Activated CD4-positive, alpha-beta T cell treated with anti-CD3 and anti-CD28 coated beads for 36 hours (primary cell): ENCODE measurements around the gene SLC35E3. TPM values are rescaled to one million over a fixed set of nuclear protein-coding genes. Genes with fewer than 3 reads are reported as not detected.
"Not testable (repeated sequence)": the region's sequence is repeated elsewhere in the genome, so short reads cannot be mapped to it uniquely, and the experiment has no call there.

Source experiments
- ATAC-seq: fragments of 200-7000 bp; cut with Tn5 transposase; one replicate; pipeline ENCODE4 v1.10.0; 2021; ENCODE audit warnings: mild to moderate bottlenecking, moderate library complexity
- CTCF ChIA-PET: fragments of 350-600 bp; sonication (Branson Sonifier 250); formaldehyde crosslinking; loops from one replicate; lab custom pipeline; 2021; ENCODE audit warnings: antibody characterized with exemption; lab: Charles Lee
- POLR2A ChIA-PET: fragments of 350-600 bp; sonication (Branson Sonifier 250); formaldehyde crosslinking; loops from one replicate; lab custom pipeline; 2021; ENCODE audit warnings: antibody characterized with exemption, inconsistent platforms; lab: Charles Lee
- DNase-seq: peaks from one replicate; pipeline ENCODE4 v3.0.0-alpha.2; 2020
- H3K27ac Mint-ChIP-seq: one replicate; pipeline ENCODE4 v1.8.0; 2021; ENCODE audit warnings: mixed read lengths
- H3K27me3 Mint-ChIP-seq: one replicate; pipeline ENCODE4 v1.8.0; 2021; ENCODE audit warnings: mixed read lengths
- H3K36me3 Mint-ChIP-seq: one replicate; pipeline ENCODE4 v1.8.0; 2021; ENCODE audit warnings: low read depth, mixed read lengths
- H3K4me1 Mint-ChIP-seq: one replicate; pipeline ENCODE4 v1.8.0; 2021; ENCODE audit warnings: mixed read lengths
- H3K4me3 Mint-ChIP-seq: one replicate; pipeline ENCODE4 v1.8.0; 2021; ENCODE audit warnings: mild to moderate bottlenecking, moderate library complexity, mixed read lengths
- H3K9me3 Mint-ChIP-seq: one replicate; pipeline ENCODE4 v1.8.0; 2021; ENCODE audit warnings: low read depth, mixed read lengths
- intact Hi-C, 2 experiments: fragments of 100-400 bp; cut with DNase I in 1 of 2; cut with micrococcal nuclease in 1 of 2; formaldehyde crosslinking; loops; one replicate each; pipeline versions ENCODE4 v1.14.2 to v1.15.1; 2022 to 2024; cut with DNase I, micrococcal nuclease
- total RNA-seq, 2 experiments: library from RNA; stranded (reverse); gene quantifications; one replicate each; pipeline ENCODE4 v1.2.3, GENCODE V29; 2021

The SLC35E3 gene
- total RNA-seq, 2 experiments from 2014 or later = 3.5 to 5.1 TPM

DNA sequence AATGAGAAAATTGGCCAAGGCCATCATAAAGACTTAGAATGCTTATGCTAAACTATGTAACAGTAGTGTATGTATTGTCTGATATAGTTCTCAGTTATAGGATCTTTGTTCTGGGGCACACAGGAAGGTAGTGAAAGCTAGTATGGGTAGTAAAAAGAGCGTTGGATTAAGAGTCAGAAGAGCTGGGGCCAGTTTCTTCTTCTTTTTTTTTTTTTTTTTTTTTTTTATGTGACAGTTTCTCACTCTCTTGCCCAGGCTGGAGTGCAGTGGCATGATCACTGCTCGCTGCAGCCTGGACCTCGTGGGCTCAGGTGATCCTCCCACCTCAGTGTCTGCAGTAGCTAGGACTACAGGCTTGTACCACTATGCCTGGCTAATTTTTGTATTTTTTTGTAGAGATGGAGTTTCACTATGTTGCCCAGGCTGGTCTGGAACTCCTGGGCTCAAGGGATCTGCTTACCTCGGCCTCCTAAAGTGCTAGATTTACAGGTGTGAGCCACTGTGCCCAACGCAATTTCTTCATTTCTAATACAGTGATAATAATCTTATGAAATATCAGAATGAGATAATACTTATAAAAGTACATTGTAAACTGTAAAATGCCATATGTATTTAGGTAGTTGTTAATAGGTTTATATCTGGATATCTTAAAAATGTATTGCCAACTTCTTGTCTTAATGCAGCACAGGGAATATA lies 69.4 kb downstream of the SLC35E3 start:
- POLR2A ChIA-PET = interaction anchor here (0.7 kb wide), 1 partner anchor 696 kb away, joined by 6 read pairs; no protein-coding TSS in a partner anchor
- no peak overlapping the region for H3K4me3 Mint-ChIP-seq

DNA sequence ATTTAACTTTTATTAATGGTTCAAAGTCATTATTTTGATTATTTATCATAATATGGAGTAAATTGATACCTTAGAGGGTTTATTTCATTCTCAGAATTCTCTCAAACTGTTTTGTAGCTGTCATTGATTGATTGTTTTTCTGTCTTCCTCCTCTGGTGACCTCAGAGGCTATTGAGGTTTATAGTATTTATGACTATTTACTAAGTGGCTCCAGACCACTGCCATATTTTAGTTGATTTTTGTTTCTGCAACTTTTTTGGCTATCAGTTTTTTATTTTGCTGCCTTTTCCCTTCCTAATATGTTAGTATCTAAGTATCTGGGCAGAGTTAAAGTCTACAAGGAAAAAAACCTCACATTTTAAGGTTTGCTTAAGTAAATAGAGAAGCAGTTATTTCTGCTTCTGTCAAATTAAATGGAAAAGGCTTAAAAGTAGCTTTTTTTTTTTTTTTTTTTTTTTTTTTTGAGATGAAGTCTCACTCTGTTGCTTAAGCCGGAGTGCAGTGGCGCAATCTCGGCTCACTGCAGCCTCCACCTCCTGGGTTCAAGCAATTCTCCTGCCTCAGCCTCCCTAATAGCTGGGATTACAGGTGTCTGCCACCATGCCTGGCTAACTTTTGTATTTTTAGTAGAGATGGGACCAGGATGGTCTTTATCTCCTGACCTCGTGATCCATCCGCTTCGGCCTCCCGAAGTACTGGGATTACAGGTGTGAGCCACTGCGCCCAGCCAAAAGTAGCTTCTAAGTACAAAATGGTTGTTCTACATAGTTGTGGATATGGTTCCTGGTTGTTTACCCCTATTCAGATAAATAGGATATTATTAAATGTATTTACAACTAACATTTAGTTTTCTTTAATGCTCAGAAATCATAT lies 70.2 kb downstream of the SLC35E3 start:
- no peak for ATAC-seq
- Mint-ChIP-seq H3K4me1 (peaks cover 36% of the 10 kb centered on the region), H3K27me3 (no peaks in the 10 kb centered on the region), H3K27ac (no peak overlapping the region), H3K9me3 (no peaks in the 10 kb centered on the region), H3K36me3 (peaks cover 61% of the 10 kb centered on the region), H3K4me3 (no peak overlapping the region)
- ChIA-PET POLR2A (interaction anchor here (0.7 kb wide), 1 partner anchor 697 kb away, joined by 6 read pairs; no protein-coding TSS in a partner anchor), CTCF (interaction anchor here (0.6 to 3.2 kb wide), 3 partner anchors 14 to 152 kb away, joined by 3 to 17 read pairs (median 4); no protein-coding TSS in a partner anchor)
- intact Hi-C loops = loop anchor here in 1 of 2 experiments (10.0 kb wide), 1 partner anchor 769 kb away; the partner anchor contains the start of gene CCT2
- DNase-seq = no peak

More for the DNA sequence above, 69.4 kb downstream of the SLC35E3 start:
- intact Hi-C loops = loop anchor here in 1 of 2 experiments (10.0 kb wide), 1 partner anchor 769 kb away; the partner anchor contains the start of gene CCT2
- H3K4me1 Mint-ChIP-seq = peaks cover 41% of the 10 kb centered on the region
- no peak for DNase-seq
- H3K9me3 Mint-ChIP-seq = no peaks in the 10 kb centered on the region
- no peaks in the 10 kb centered on the region for H3K27me3 Mint-ChIP-seq
- peak overlapping the region; percentile 48 for H3K27ac Mint-ChIP-seq
- peaks cover 62% of the 10 kb centered on the region for H3K36me3 Mint-ChIP-seq
- CTCF ChIA-PET = interaction anchor here (3.1 to 3.2 kb wide), 2 partner anchors 14 to 15 kb away, joined by 17 to 27 read pairs; no protein-coding TSS in a partner anchor
- no peak for ATAC-seq

DNA sequence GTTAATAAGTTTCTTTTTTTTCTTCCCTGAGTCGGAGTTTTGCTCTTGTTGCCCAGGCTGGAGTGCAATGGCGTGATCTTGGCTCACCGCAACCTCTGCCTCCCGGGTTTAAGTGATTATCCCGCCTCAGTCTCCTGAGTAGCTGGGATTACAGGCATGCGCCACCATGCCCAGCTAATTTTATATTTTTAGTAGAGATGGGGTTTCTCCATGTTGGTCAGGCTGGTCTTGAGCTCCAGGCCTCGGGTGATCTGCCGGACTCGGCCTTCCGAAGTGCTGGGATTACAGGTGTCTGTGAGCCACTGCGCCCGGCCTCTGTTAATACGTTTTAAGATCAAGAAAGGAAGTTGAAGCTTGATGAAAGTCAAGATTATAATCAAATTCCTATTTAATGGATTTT lies 73.5 kb downstream of the SLC35E3 start:
- H3K27me3 Mint-ChIP-seq, ATAC-seq, POLR2A ChIA-PET, H3K9me3 Mint-ChIP-seq, H3K4me3 Mint-ChIP-seq, H3K27ac Mint-ChIP-seq, DNase-seq: not testable (repeated sequence)
- CTCF ChIA-PET = interaction anchor here (0.5 to 2.7 kb wide), 7 partner anchors 9 to 251 kb away, joined by 3 to 16 read pairs (median 3); partner anchors contain the start of gene MDM2
- intact Hi-C loops = loop anchor here in 1 of 2 experiments (10.0 kb wide), 1 partner anchor 765 kb away; the partner anchor contains the start of gene CCT2
- Mint-ChIP-seq H3K36me3 (peaks cover 57% of the 10 kb centered on the region), H3K4me1 (peaks cover 21% of the 10 kb centered on the region)

DNA sequence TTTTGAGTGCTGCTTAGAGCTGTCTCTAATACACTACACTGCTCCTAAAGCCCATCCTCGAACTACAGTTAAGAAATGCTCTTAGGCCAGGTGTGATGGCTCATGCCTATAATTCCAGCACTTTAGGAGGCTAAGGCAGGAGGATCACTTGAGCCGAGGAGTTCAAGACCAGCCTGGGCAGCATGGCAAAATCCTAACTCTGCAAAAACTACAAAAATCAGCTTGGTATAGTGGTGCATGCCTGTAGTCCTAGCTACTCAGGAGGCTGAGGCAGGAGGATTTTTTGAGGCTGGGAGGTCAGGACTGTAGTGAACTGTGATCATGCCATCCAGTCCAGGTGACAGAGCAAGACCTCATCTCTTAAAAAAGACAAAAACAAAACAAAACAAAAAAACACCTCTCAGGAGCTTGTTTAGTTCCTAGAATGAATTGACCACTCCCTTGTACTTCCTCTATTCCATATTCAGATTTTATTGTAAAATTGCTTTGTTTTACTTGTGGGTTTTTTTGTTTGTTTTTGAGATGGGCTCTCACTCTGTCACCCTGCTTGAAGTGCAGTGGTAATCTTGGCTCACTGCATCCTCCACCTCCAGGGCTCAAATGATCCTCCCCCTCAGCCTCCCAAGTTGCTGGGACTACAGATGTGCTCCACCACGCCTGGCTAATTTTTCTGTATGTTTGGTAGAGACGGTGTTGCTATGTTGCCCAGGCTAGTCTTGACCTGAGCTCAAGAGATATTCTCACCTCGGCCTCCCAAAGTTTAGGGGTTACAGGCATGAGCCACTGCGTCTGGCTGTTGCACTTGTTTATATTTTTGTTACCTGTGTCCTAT lies 75.6 kb downstream of the SLC35E3 start:
- DNase-seq (no peak), ATAC-seq (peak; percentile 42)
- intact Hi-C loops = no loop called here
- H3K9me3 Mint-ChIP-seq = no peaks in the 10 kb centered on the region
- peak overlapping the region; percentile 55 for H3K27ac Mint-ChIP-seq
- peaks cover 22% of the 10 kb centered on the region for H3K4me1 Mint-ChIP-seq
- H3K27me3 Mint-ChIP-seq = no peaks in the 10 kb centered on the region
- H3K4me3 Mint-ChIP-seq = no peak overlapping the region
- ChIA-PET POLR2A (no interaction called here), CTCF (interaction anchor here (0.9 to 2.7 kb wide), 4 partner anchors 9 to 13 kb away, joined by 4 to 16 read pairs (median 6); partner anchors contain the start of gene MDM2)
- H3K36me3 Mint-ChIP-seq = peaks cover 58% of the 10 kb centered on the region

DNA sequence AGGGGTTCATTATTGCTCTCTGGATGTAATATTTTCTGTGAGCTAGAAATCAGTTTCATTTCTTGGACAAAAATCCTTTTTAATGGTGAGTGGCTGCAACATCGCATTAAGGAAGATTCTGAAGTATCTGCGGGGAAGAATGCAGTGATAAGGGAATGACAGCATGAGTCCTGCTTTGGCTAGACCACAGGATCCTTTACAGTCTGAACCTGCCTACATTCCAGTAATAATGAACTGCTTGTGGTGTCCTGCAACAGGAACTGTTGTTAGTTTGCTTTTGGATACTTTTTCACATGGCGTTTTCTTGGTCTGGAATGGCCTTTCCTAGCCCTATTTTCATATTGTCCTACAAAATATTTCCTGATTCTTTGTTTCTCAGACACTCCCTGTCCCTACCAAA lies 77.7 kb downstream of the SLC35E3 start:
- no peaks in the 10 kb centered on the region for H3K27me3 Mint-ChIP-seq
- peak overlapping the region; percentile 49 for H3K27ac Mint-ChIP-seq
- peaks cover 32% of the 10 kb centered on the region for H3K4me1 Mint-ChIP-seq
- ATAC-seq = no peak
- H3K36me3 Mint-ChIP-seq = peaks cover 62% of the 10 kb centered on the region
- CTCF ChIA-PET = interaction anchor here (0.6 to 0.7 kb wide), 2 partner anchors 16 to 72 kb away, joined by 3 read pairs; no protein-coding TSS in a partner anchor
- H3K4me3 Mint-ChIP-seq = no peak overlapping the region
- POLR2A ChIA-PET = no interaction called here
- intact Hi-C loops = no loop called here
- H3K9me3 Mint-ChIP-seq = no peaks in the 10 kb centered on the region
- DNase-seq = no peak

DNA sequence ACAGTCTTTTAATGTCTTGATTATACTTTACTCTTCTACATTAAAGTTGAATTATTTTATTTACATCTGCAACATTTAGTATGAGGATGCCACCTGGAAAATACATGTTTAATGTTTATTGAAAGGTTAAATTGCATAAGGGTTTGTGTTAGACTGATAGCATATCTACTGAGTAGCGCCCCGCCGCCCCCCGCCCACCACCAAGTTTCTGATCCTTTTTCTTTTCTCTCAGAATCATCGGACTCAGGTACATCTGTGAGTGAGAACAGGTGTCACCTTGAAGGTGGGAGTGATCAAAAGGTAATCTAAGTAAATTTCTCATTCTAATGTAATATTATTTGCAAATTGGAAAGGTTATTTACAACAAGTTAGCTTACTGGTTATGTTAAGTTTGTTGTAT lies 78.2 kb downstream of the SLC35E3 start:
- peaks cover 60% of the 10 kb centered on the region for H3K36me3 Mint-ChIP-seq
- intact Hi-C loops = no loop called here
- ChIA-PET POLR2A (no interaction called here), CTCF (no interaction called here)
- no peaks in the 10 kb centered on the region for H3K27me3 Mint-ChIP-seq
- H3K4me1 Mint-ChIP-seq = peaks cover 31% of the 10 kb centered on the region
- H3K27ac Mint-ChIP-seq = peak overlapping the region; percentile 49
- H3K9me3 Mint-ChIP-seq = no peaks in the 10 kb centered on the region
- ATAC-seq (no peak), DNase-seq (no peak)
- H3K4me3 Mint-ChIP-seq = no peak overlapping the region

DNA sequence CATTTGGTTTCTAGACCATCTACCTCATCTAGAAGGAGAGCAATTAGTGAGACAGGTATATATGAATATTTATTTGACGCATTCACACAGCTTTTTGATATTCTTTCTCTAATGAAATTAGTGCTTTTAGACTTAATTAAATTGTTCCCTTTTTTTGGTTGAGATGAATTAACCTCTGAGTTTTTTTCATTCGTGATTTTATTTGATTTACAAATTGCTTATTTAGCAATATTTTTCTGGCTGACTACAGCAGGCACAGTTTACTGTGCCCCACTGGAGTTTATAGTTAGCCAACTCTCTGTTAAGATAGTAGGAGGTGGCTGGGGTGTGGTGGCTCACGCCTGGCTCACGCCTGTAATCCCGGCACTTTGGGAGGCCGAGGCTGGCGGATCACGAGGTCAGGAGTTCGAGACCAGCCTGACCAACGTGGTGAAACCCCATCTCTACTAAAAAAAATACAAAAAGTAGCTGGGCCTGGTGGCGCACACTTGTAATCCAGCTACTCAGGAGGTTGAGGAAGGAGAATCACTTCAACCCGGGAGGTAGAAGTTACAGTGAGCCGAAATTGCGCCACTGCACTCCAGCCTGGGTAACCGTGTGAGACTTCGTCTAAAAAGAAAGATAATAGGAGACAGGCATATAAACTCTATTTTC lies 78.7 kb downstream of the SLC35E3 start:
- peaks cover 29% of the 10 kb centered on the region for H3K4me1 Mint-ChIP-seq
- no peak for ATAC-seq

DNA sequence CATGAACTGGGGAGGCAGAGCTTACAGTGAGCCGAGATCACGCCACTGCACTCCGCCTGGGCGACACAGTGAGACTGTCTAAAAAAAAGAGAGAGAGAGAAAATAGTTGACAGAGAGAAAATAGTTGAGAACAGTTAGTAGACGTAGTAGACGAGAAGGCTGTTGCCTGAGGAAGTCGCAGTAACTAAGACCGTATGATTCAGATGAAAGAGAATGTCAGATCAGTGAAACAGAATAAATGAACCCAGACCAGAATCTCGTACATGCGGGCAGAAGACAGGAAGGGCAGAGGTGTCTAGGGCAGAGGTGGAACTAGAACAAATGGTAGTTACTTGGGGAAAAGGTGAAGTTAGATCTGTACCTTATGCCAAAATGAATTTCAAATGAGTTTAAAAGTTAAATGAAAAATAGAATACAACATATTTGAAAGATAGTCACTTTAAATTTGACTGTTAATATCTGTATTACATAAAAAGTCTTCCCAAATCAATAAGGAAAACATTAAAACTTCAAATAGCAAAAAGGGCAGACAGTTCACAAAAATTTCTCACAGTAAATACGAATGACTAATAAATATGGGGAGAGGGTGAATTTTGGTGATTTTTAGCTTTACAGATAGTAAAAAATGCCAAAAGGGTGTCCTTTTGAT lies 79.7 kb downstream of the SLC35E3 start:
- CTCF ChIA-PET = no interaction called here
- intact Hi-C loops = loop anchor here in 1 of 2 experiments (5.0 kb wide), 2 partner anchors 78 to 412 kb away; partner anchors contain the start of genes CPSF6 and SLC35E3
- H3K27ac Mint-ChIP-seq = peak overlapping the region; percentile 64
- no peak for DNase-seq
- POLR2A ChIA-PET = no interaction called here
- H3K9me3 Mint-ChIP-seq = no peaks in the 10 kb centered on the region
- H3K4me3 Mint-ChIP-seq = no peak overlapping the region
- no peaks in the 10 kb centered on the region for H3K27me3 Mint-ChIP-seq
- H3K4me1 Mint-ChIP-seq = peaks cover 34% of the 10 kb centered on the region
- no peak for ATAC-seq
- peaks cover 57% of the 10 kb centered on the region for H3K36me3 Mint-ChIP-seq

More for the DNA sequence above, 78.7 kb downstream of the SLC35E3 start:
- DNase-seq = no peak
- intact Hi-C loops = loop anchor here in 1 of 2 experiments (5.0 kb wide), 2 partner anchors 77 to 413 kb away; partner anchors contain the start of genes CPSF6 and SLC35E3
- Mint-ChIP-seq H3K27ac (no peak overlapping the region), H3K9me3 (no peaks in the 10 kb centered on the region), H3K4me3 (no peak overlapping the region), H3K27me3 (no peaks in the 10 kb centered on the region), H3K36me3 (peaks cover 60% of the 10 kb centered on the region)
- ChIA-PET POLR2A (no interaction called here), CTCF (interaction anchor here (1.0 kb wide), 1 partner anchor 12 kb away, joined by 3 read pairs; no protein-coding TSS in a partner anchor)

DNA sequence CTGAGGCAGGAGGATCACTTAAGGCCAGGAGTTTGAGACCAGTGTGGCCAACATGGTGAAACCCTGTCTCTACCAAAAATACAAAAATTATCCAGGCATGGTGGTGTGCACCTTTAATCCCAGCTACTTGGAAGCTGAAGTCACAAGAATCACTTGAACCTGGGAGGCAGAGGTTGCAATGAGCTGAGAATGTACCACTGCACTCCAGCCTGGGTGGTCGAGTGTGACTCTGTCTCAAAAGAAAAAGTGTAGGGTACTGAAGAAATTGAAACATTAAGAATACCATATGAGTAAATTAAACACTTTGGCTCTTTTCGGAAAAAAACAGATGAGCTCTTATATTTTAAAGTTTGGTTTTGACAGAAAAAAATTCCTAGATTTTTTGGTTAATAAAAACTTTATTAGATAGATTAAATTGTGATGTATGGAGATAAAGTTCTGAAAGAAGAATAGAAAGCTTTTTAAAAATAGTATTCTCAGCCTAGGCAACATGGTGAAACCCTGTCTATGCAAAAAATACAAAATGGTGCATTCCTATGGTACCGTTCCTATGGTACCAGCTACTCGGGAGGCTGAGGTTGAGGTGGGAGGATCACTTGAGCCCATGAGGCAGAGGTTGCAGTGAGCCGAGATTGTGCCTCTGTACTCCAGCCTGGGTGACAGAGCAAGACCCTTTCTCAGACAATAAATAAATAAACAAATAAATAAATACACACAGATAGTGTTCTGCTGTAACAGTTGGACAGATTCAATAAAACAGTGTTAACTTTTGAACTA lies 82.1 kb downstream of the SLC35E3 start:
- ATAC-seq = no peak
- H3K27me3 Mint-ChIP-seq = no peaks in the 10 kb centered on the region
- ChIA-PET CTCF (interaction anchor here (0.6 to 3.5 kb wide), 8 partner anchors 9 to 242 kb away, joined by 3 to 27 read pairs (median 4); no protein-coding TSS in a partner anchor), POLR2A (interaction anchor here (0.7 kb wide), 2 partner anchors 17 to 629 kb away, joined by 3 read pairs; no protein-coding TSS in a partner anchor)
- no peak overlapping the region for H3K27ac Mint-ChIP-seq
- intact Hi-C loops = loop anchor here (1.0 to 5.0 kb wide), 4 partner anchors 19 to 409 kb away; partner anchors contain the start of genes CPSF6 (in 1 of the 2), MDM2 (in 1 of the 2) and SLC35E3 (in 1 of the 2)
- peaks cover 32% of the 10 kb centered on the region for H3K4me1 Mint-ChIP-seq
- H3K9me3 Mint-ChIP-seq = no peaks in the 10 kb centered on the region
- DNase-seq = no peak
- no peak overlapping the region for H3K4me3 Mint-ChIP-seq
- H3K36me3 Mint-ChIP-seq = peaks cover 66% of the 10 kb centered on the region
